Spleen (tissue), 7 donors: ENCODE data around the gene KASH5.

Source experiments
- POLR2A ChIP-seq, 3 donors: fragments of 450-650 bp; IDR thresholded peaks; one replicate each; pipeline ENCODE4 v1.5.1; 2017; ENCODE audit warnings: antibody characterized with exemption in 3 of 3, mild to moderate bottlenecking in 1 of 3
- TF ChIP-seq, protein P1 (sequence below), 11 experiments: fragments of 200-600 bp in 7 of 11; fragments of 450-650 bp in 4 of 11; sonication (generic) in 4 of 11; IDR thresholded peaks in 8 of 11; conservative IDR thresholded peaks in 3 of 11; 1 replicate in 7 of 11; 2 replicates in 4 of 11; pipeline versions ENCODE4 v1.4.0 to v1.8.0; 2016 to 2021; ENCODE audit warnings: antibody characterized with exemption in 11 of 11, inconsistent platforms in 4 of 11, mild to moderate bottlenecking in 1 of 11
- donor health status: DM: no; HTN: no; CAD: no; lungs with moderate emphysema.
- donor health status: DM: no; HTN: no; CAD: no.
- donor health status: DM: no; HTN: no; CAD: no.

DNA sequence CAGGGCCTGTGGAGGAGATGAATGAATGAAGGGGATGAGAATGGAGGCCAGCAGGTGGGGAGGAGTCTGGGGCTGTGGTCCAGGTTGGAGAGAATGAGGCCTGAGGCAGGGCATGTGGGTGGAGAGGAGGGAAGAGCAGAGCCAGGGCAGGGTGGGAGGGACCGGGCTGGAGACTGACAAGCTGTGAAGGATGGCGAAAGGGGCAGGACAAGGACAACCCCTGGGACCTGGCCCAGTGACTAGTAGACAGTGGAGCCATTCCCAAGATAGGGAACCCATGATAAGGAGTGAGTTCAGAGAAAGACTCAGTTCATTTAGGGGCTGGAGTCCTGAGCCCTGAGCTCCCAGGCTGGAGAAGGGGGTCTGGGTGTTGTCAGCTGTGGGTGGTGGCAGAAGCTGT, 32.2 kb downstream of the KASH5 start:
- TF ChIP-seq, protein P1, sequence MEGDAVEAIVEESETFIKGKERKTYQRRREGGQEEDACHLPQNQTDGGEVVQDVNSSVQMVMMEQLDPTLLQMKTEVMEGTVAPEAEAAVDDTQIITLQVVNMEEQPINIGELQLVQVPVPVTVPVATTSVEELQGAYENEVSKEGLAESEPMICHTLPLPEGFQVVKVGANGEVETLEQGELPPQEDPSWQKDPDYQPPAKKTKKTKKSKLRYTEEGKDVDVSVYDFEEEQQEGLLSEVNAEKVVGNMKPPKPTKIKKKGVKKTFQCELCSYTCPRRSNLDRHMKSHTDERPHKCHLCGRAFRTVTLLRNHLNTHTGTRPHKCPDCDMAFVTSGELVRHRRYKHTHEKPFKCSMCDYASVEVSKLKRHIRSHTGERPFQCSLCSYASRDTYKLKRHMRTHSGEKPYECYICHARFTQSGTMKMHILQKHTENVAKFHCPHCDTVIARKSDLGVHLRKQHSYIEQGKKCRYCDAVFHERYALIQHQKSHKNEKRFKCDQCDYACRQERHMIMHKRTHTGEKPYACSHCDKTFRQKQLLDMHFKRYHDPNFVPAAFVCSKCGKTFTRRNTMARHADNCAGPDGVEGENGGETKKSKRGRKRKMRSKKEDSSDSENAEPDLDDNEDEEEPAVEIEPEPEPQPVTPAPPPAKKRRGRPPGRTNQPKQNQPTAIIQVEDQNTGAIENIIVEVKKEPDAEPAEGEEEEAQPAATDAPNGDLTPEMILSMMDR (IDR thresholded peaks at IDR 0.05 in 8 of 11, conservative IDR thresholded peaks at IDR 0.05 in 3 of 11), result no peak
- no peak for TF ChIP-seq POLR2A (IDR thresholded peaks at IDR 0.05)
